H1 (cell line): ENCODE measurements around the gene CADM2. TPM values are rescaled to one million over a fixed set of nuclear protein-coding genes. Genes with fewer than 3 reads are reported as not detected.

Experiments used
- CTCF ChIA-PET: fragments of 300-600 bp; sonication (Branson Sonifier 250); formaldehyde crosslinking; loops from one replicate; lab custom pipeline; 2021; ENCODE audit not compliant: partially characterized antibody; lab: Charles Lee
- POLR2A ChIA-PET: fragments of 300-600 bp; sonication (Branson Sonifier 250); formaldehyde crosslinking; loops from one replicate; lab custom pipeline; 2021; ENCODE audit warnings: inconsistent platforms; ENCODE audit not compliant: partially characterized antibody; lab: Charles Lee
- DNase-seq, 2 experiments: peaks; one replicate each; pipeline versions ENCODE4 v3.0.0 to v3.0.0-alpha.2; 2010 to 2022; ENCODE audit warnings: low spot score in 2 of 2, low read depth in 1 of 2, mixed read lengths in 1 of 2
- FAIRE-seq: peaks from 2 replicates; lab custom pipeline; 2011; peaks lifted over from hg19 to GRCh38; lab: Jason Lieb, UNC
- H2AFZ ChIP-seq: 2 replicates; pipeline ENCODE4 v1.8.1; 2012; ENCODE audit warnings: low read length, inconsistent platforms
- H2AK5ac ChIP-seq: 2 replicates; pipeline ENCODE4 v1.6.1; 2013; ENCODE audit warnings: low read depth, low read length
- H2BK120ac ChIP-seq: replicated peaks from 2 replicates; pipeline ENCODE3; 2013; ENCODE audit warnings: low read depth, low read length, inconsistent platforms
- H2BK12ac ChIP-seq: 2 replicates; pipeline ENCODE4 v1.6.1; 2013; ENCODE audit warnings: low read depth, low read length
- H2BK15ac ChIP-seq: 2 replicates; pipeline ENCODE4 v1.6.1; 2013; ENCODE audit warnings: low read length
- H2BK20ac ChIP-seq: 2 replicates; pipeline ENCODE4 v1.6.1; 2013; ENCODE audit warnings: low read length
- H2BK5ac ChIP-seq: 2 replicates; pipeline ENCODE4 v1.6.1; 2013; ENCODE audit warnings: low read depth, low read length
- H3K14ac ChIP-seq: 2 replicates; pipeline ENCODE4 v1.6.1; 2013; ENCODE audit warnings: inconsistent platforms; ENCODE audit not compliant: insufficient read length
- H3K18ac ChIP-seq: 2 replicates; pipeline ENCODE4 v1.6.1; 2013; ENCODE audit warnings: low read length; ENCODE audit errors: extremely low read depth
- H3K23ac ChIP-seq: 2 replicates; pipeline ENCODE4 v1.6.1; 2013; ENCODE audit warnings: inconsistent platforms; ENCODE audit not compliant: insufficient read length
- H3K23me2 ChIP-seq: 2 replicates; pipeline ENCODE4 v1.6.1; 2013; ENCODE audit warnings: low read depth, low read length
- H3K27ac ChIP-seq: 2 replicates; pipeline ENCODE4 v1.6.1; 2011; ENCODE audit warnings: low read depth, low read length, inconsistent platforms
- H3K27me3 ChIP-seq, 4 experiments: replicated peaks in 1 of 4; 1 replicate in 1 of 4; 2 replicates in 3 of 4; pipeline versions ENCODE4 v1.6.1 to v1.8.1; 2011 to 2013; ENCODE audit warnings: low read length in 3 of 4, mild to moderate bottlenecking in 3 of 4, inconsistent platforms in 2 of 4, mixed read lengths in 2 of 4, moderate library complexity in 1 of 4; ENCODE audit not compliant: control insufficient read depth in 3 of 4, insufficient read depth in 3 of 4; ENCODE audit errors: extremely low read depth in 1 of 4
- H3K36me3 ChIP-seq, 4 experiments: 2 replicates each; pipeline versions ENCODE4 v1.6.1 to v1.8.1; 2011 to 2013; ENCODE audit warnings: mild to moderate bottlenecking in 4 of 4, low read length in 3 of 4, moderate library complexity in 2 of 4, control low read depth in 1 of 4, inconsistent platforms in 1 of 4; ENCODE audit not compliant: insufficient read depth in 4 of 4, control insufficient read depth in 2 of 4
- H3K4ac ChIP-seq: replicated peaks from 2 replicates; pipeline ENCODE3; 2013; ENCODE audit warnings: low read length, low read depth, mixed read lengths, inconsistent platforms; ENCODE audit not compliant: insufficient read length
- H3K4me1 ChIP-seq, 4 experiments: replicated peaks in 1 of 4; 1 replicate in 1 of 4; 2 replicates in 3 of 4; pipeline versions ENCODE4 v1.6.1 to v1.8.1; 2011 to 2013; ENCODE audit warnings: low read length in 3 of 4, inconsistent platforms in 2 of 4, mixed read lengths in 1 of 4; ENCODE audit not compliant: insufficient read depth in 4 of 4, control insufficient read depth in 3 of 4
- H3K4me2 ChIP-seq, 2 experiments: 2 replicates each; pipeline versions ENCODE4 v1.6.1 to v1.8.1; 2011 to 2013; ENCODE audit warnings: low read depth in 2 of 2, low read length in 2 of 2, control low read depth in 1 of 2, inconsistent platforms in 1 of 2, mild to moderate bottlenecking in 1 of 2; ENCODE audit not compliant: insufficient read depth in 1 of 2
- H3K4me3 ChIP-seq, 4 experiments: fragments of 200-600, 300-600 bp in 1 of 4; sonication (generic), shearing (Covaris generic), sonication (Bioruptor Twin) in 1 of 4; 2 replicates each; pipeline versions ENCODE4 v1.5.1 to v1.8.1; 2011 to 2016; ENCODE audit warnings: low read length in 4 of 4, low read depth in 3 of 4, control low read depth in 2 of 4, inconsistent platforms in 2 of 4, mild to moderate bottlenecking in 2 of 4, mixed read lengths in 1 of 4, moderate library complexity in 1 of 4; ENCODE audit not compliant: insufficient read depth in 2 of 4; ENCODE audit errors: extremely low read depth in 1 of 4
- H3K56ac ChIP-seq: replicated peaks from 2 replicates; pipeline ENCODE3; 2013; ENCODE audit warnings: low read depth, mild to moderate bottlenecking, mixed read lengths, low read length, inconsistent platforms; ENCODE audit not compliant: insufficient read length
- H3K79me1 ChIP-seq: 2 replicates; pipeline ENCODE4 v1.6.1; 2013; ENCODE audit warnings: low read depth, low read length, control low read depth
- H3K79me2 ChIP-seq, 2 experiments: 2 replicates each; pipeline versions ENCODE4 v1.6.1 to v1.8.1; 2012 to 2013; ENCODE audit warnings: low read length in 2 of 2, mild to moderate bottlenecking in 2 of 2, inconsistent platforms in 1 of 2; ENCODE audit not compliant: insufficient read depth in 2 of 2, control insufficient read depth in 1 of 2
- H3K9ac ChIP-seq, 4 experiments: replicated peaks in 1 of 4; 1 replicate in 1 of 4; 2 replicates in 3 of 4; pipeline versions ENCODE4 v1.6.1 to v1.8.1; 2011 to 2013; ENCODE audit warnings: low read depth in 3 of 4, low read length in 3 of 4, control low read depth in 2 of 4, mild to moderate bottlenecking in 2 of 4, moderate library complexity in 2 of 4, inconsistent platforms in 1 of 4; ENCODE audit errors: extremely low read depth in 1 of 4
- H3K9me3 ChIP-seq, 2 experiments: 2 replicates each; pipeline versions ENCODE4 v1.6.1 to v1.8.1; 2012 to 2013; ENCODE audit warnings: mild to moderate bottlenecking in 2 of 2, moderate library complexity in 2 of 2, control low read depth in 1 of 2, inconsistent platforms in 1 of 2, low read depth in 1 of 2, low read length in 1 of 2, mixed read lengths in 1 of 2; ENCODE audit not compliant: insufficient read depth in 2 of 2
- H4K20me1 ChIP-seq, 2 experiments: replicated peaks in 1 of 2; 2 replicates each; pipeline versions ENCODE3 to v1.8.1; 2011 to 2013; ENCODE audit warnings: inconsistent platforms in 2 of 2, low read length in 2 of 2, mild to moderate bottlenecking in 1 of 2; ENCODE audit not compliant: insufficient read depth in 2 of 2, control insufficient read depth in 1 of 2
- H4K5ac ChIP-seq: 2 replicates; pipeline ENCODE4 v1.6.1; 2013; ENCODE audit warnings: low read length, low read depth, mixed read lengths, inconsistent platforms; ENCODE audit not compliant: insufficient read length
- H4K8ac ChIP-seq: 2 replicates; pipeline ENCODE4 v1.8.0; 2013; ENCODE audit warnings: mild to moderate bottlenecking, moderate library complexity, low read length, inconsistent platforms; ENCODE audit not compliant: insufficient read depth; ENCODE audit errors: extremely low read depth
- H4K91ac ChIP-seq: replicated peaks from 2 replicates; pipeline ENCODE3; 2013; ENCODE audit warnings: low read length, mixed read lengths, inconsistent platforms; ENCODE audit not compliant: insufficient read length
- BCL11A ChIP-seq, 2 experiments: IDR thresholded peaks; one replicate each; pipeline ENCODE4 v1.6.1; 2011; ENCODE audit warnings: low read depth in 2 of 2, low read length in 2 of 2, mild to moderate bottlenecking in 2 of 2
- CBX8 ChIP-seq: fragments of 300-800, 300-1000 bp; sonication (generic); IDR thresholded peaks from 2 replicates; pipeline ENCODE4 v1.7.1; 2016; ENCODE audit warnings: low read depth, low read length, borderline replicate concordance
- CHD1 ChIP-seq: IDR thresholded peaks from 2 replicates; pipeline ENCODE4 v1.6.1; 2012; ENCODE audit warnings: low read depth, low read length, improper control_type of control experiment
- FOSL1 ChIP-seq: IDR thresholded peaks from 2 replicates; pipeline ENCODE4 v1.6.1; 2011; ENCODE audit warnings: mild to moderate bottlenecking, low read depth, low read length, moderate library complexity; ENCODE audit not compliant: insufficient read depth
- GABPA ChIP-seq: IDR thresholded peaks from 2 replicates; pipeline ENCODE4 v1.6.1; 2011; ENCODE audit warnings: mild to moderate bottlenecking, low read length, moderate library complexity, borderline replicate concordance; ENCODE audit not compliant: insufficient read depth
- JUND ChIP-seq: IDR thresholded peaks from 2 replicates; pipeline ENCODE4 v1.6.1; 2011; ENCODE audit warnings: mild to moderate bottlenecking, improper control_type of control experiment, low read length
- KDM5A ChIP-seq: fragments of 200-600 bp; IDR thresholded peaks from 2 replicates; pipeline ENCODE4 v1.7.1; 2012; ENCODE audit warnings: mild to moderate bottlenecking, low read length, inconsistent platforms, mixed read lengths
- MAFK ChIP-seq: IDR thresholded peaks from 2 replicates; pipeline ENCODE4 v1.6.1; 2012; ENCODE audit warnings: low read depth, mild to moderate bottlenecking, improper control_type of control experiment, low read length
- POLR2A ChIP-seq, 2 experiments: IDR thresholded peaks; 1 replicate in 1 of 2; 2 replicates in 1 of 2; pipeline ENCODE4 v1.6.1; 2011; ENCODE audit warnings: low read depth in 2 of 2, low read length in 2 of 2, mild to moderate bottlenecking in 2 of 2; ENCODE audit errors: control extremely low read depth in 1 of 2
- POLR2AphosphoS5 ChIP-seq: IDR thresholded peaks from 2 replicates; pipeline ENCODE4 v1.6.1; 2011; ENCODE audit warnings: low read depth, low read length
- RAD21 ChIP-seq, 2 experiments: IDR thresholded peaks in 1 of 2; conservative IDR thresholded peaks in 1 of 2; 2 replicates each; pipeline ENCODE4 v1.6.1; 2011; ENCODE audit warnings: low read depth in 2 of 2, low read length in 2 of 2, improper control_type of control experiment in 1 of 2, inconsistent platforms in 1 of 2, mild to moderate bottlenecking in 1 of 2, moderate library complexity in 1 of 2
- RBBP5 ChIP-seq: IDR thresholded peaks from 2 replicates; pipeline ENCODE4 v1.7.1; 2012; ENCODE audit warnings: low read depth, mild to moderate bottlenecking, inconsistent platforms, low read length, moderate library complexity, borderline replicate concordance
- SP2 ChIP-seq: IDR thresholded peaks from 2 replicates; pipeline ENCODE4 v1.6.1; 2012; ENCODE audit warnings: mild to moderate bottlenecking, low read length, inconsistent platforms
- TEAD4 ChIP-seq: IDR thresholded peaks from 2 replicates; pipeline ENCODE4 v1.6.1; 2012; ENCODE audit warnings: low read depth, low read length, inconsistent platforms, mixed read lengths
- YY1 ChIP-seq: IDR thresholded peaks from 2 replicates; pipeline ENCODE4 v1.6.1; 2011; ENCODE audit warnings: low read depth, mild to moderate bottlenecking, low read length
- WGBS, 2 experiments: shearing (Covaris generic) in 1 of 2; methylation state at CpG; one replicate each; pipeline versions ENCODE4 v1.1.6 to v1.1.7; 2013 to 2015; ENCODE audit warnings: low lambda C conversion rate in 2 of 2, mixed read lengths in 2 of 2, inconsistent platforms in 1 of 2, low coverage in 1 of 2, missing lambda C conversion rate in 1 of 2; ENCODE audit not compliant: insufficient replicate concordance in 2 of 2, insufficient coverage in 1 of 2, insufficient read length in 1 of 2; ENCODE audit errors: extremely low coverage in 1 of 2, missing lambda C conversion rate in 1 of 2; 5-methylcytosine and 5-hydroxymethylcytosine counted together
- polyA plus RNA-seq, 7 experiments: library from polyadenylated mRNA; depleted of rRNA in 3 of 7; stranded (reverse) in 5 of 7; unstranded in 2 of 7; fragments of >200 nt in 5 of 7; fragments of 200-250 nt in 2 of 7; gene quantifications; 1 replicate in 5 of 7; 2 replicates in 1 of 7; 4 replicates in 1 of 7; pipeline versions ENCODE4 v1.2.1 to v1.2.3, GENCODE V29; 2011 to 2013; ENCODE audit warnings: missing spikeins in 2 of 7, mixed read lengths in 2 of 7
- total RNA-seq: library from RNA; stranded (reverse); fragmentation: NEBNext Ultra II Directional; extraction: Animal tissue kit (Norgen Biotek cat#: 25700); gene quantifications from 2 replicates; pipeline ENCODE4 v1.2.1, GENCODE V29; 2021

The CADM2 gene
- total and polyA plus RNA-seq, 2 of the 8 experiments (the other 6 are each of a cell fraction or from before 2014, with no cell fraction given) = 14.9 to 20.9 TPM

- Histone ChIP-seq H2BK5ac (no peak overlapping the region), H2AFZ (no peak overlapping the region), H2BK15ac (no peak overlapping the region), H3K4me1 (no peaks in the 10 kb centered on the region), H4K20me1 (no peaks in the 10 kb centered on the region), H4K5ac (no peak overlapping the region), H4K8ac (no peak overlapping the region), H3K27me3 (no peaks in the 10 kb centered on the region), H3K27ac (no peak overlapping the region), H2BK20ac (no peak overlapping the region), H2BK120ac (no peak overlapping the region), H3K23ac (no peak overlapping the region), H3K79me2 (no peaks in the 10 kb centered on the region), H2BK12ac (no peak overlapping the region), H3K4me2 (no peak overlapping the region), H3K56ac (no peak overlapping the region), H3K14ac (no peak overlapping the region), H3K9ac (no peak overlapping the region), H3K36me3 (no peaks in the 10 kb centered on the region), H4K91ac (no peak overlapping the region), H3K23me2 (no peaks in the 10 kb centered on the region), H3K4me3 (no peak overlapping the region), H3K9me3 (no peaks in the 10 kb centered on the region), H3K18ac (no peak overlapping the region), H3K79me1 (no peaks in the 10 kb centered on the region), H2AK5ac (no peak overlapping the region), H3K4ac (no peak overlapping the region)
- ChIA-PET CTCF (interaction anchor here (0.7 kb wide), 1 partner anchor 13 kb away, joined by 3 read pairs; no protein-coding TSS in a partner anchor), POLR2A (no interaction called here)
- FAIRE-seq (no peak), DNase-seq (no peak)
- TF ChIP-seq JUND (no peak), MAFK (no peak), BCL11A (IDR thresholded peaks at IDR 0.05; ENCODE audit: low read depth in 2 of 2, low read length in 2 of 2) (no peak), SP2 (no peak), KDM5A (no peak), RAD21 (IDR thresholded peaks at IDR 0.05 in 1 of 2, conservative IDR thresholded peaks at IDR 0.05 in 1 of 2; ENCODE audit: low read depth in 2 of 2, low read length in 2 of 2) (no peak), RBBP5 (no peak), YY1 (no peak), GABPA (no peak), CBX8 (no peak), POLR2A (IDR thresholded peaks at IDR 0.05; ENCODE audit: control extremely low read depth in 1 of 2, low read depth in 2 of 2, low read length in 2 of 2) (no peak), POLR2AphosphoS5 (no peak), CHD1 (no peak), FOSL1 (no peak), TEAD4 (no peak)
- WGBS, 2 experiments = 94% methylated on average over 2 of the region's 2 CpGs; no CpG with 5 or more reads in 1 of the 2 experiments
These were observed 234.8 kb downstream of the CADM2 start for GRCh38 chr3:85193565-85193964.
